Measurements from ENCODE around the gene GABRE.

- no peak for TF ChIP-seq CTCF (IDR thresholded peaks at IDR 0.05; ENCODE audit: low read length)
- no peak for TF ChIP-seq EZH2 (optimal IDR thresholded peaks at IDR 0.05; ENCODE audit: low read depth, low read length)
These were observed 39.1 kb downstream of the GABRE start for GRCh38 chrX:151935358-151935757.
